Parathyroid adenoma (tissue), 2 donors: ENCODE data around the gene GPRIN3.

Experiments used
- H2AFZ ChIP-seq: fragments of 300-600 bp; sonication (generic); one replicate; pipeline ENCODE4 v1.7.0; 2017; ENCODE audit warnings: antibody characterized with exemption, mild to moderate bottlenecking
- H3K27ac ChIP-seq: fragments of 300-600 bp; sonication (generic); one replicate; pipeline ENCODE4 v1.7.0; 2017
- H3K27me3 ChIP-seq: fragments of 300-600 bp; sonication (generic); one replicate; pipeline ENCODE4 v1.7.0; 2017; ENCODE audit warnings: low read length; ENCODE audit not compliant: control insufficient read depth, insufficient read depth
- H3K36me3 ChIP-seq: fragments of 300-600 bp; sonication (generic); one replicate; pipeline ENCODE4 v1.7.0; 2017; ENCODE audit warnings: low read length; ENCODE audit not compliant: control insufficient read depth, insufficient read depth
- H3K4me1 ChIP-seq: fragments of 300-600 bp; sonication (generic); one replicate; pipeline ENCODE4 v1.7.0; 2017; ENCODE audit warnings: control low read depth
- H3K4me2 ChIP-seq: fragments of 300-600 bp; sonication (generic); one replicate; pipeline ENCODE4 v1.7.0; 2017; ENCODE audit warnings: low read length
- H3K4me3 ChIP-seq: fragments of 300-600 bp; sonication (generic); one replicate; pipeline ENCODE4 v1.7.0; 2017; ENCODE audit warnings: low read depth, low read length
- H3K79me2 ChIP-seq: fragments of 300-600 bp; sonication (generic); one replicate; pipeline ENCODE4 v1.7.0; 2017; ENCODE audit warnings: control low read depth
- H3K9ac ChIP-seq: fragments of 300-600 bp; sonication (generic); one replicate; pipeline ENCODE4 v1.7.0; 2017; ENCODE audit warnings: mild to moderate bottlenecking
- H3K9me3 ChIP-seq: fragments of 300-600 bp; sonication (generic); one replicate; pipeline ENCODE4 v1.7.0; 2017; ENCODE audit warnings: low read length; ENCODE audit not compliant: control insufficient read depth
- CTCF ChIP-seq: fragments of 300-600 bp; sonication (generic); IDR thresholded peaks from one replicate; pipeline ENCODE4 v1.7.0; 2017; ENCODE audit warnings: antibody characterized with exemption, mild to moderate bottlenecking
- donor health status: primary hyperparathyroidism.

Gene GPRIN3

DNA sequence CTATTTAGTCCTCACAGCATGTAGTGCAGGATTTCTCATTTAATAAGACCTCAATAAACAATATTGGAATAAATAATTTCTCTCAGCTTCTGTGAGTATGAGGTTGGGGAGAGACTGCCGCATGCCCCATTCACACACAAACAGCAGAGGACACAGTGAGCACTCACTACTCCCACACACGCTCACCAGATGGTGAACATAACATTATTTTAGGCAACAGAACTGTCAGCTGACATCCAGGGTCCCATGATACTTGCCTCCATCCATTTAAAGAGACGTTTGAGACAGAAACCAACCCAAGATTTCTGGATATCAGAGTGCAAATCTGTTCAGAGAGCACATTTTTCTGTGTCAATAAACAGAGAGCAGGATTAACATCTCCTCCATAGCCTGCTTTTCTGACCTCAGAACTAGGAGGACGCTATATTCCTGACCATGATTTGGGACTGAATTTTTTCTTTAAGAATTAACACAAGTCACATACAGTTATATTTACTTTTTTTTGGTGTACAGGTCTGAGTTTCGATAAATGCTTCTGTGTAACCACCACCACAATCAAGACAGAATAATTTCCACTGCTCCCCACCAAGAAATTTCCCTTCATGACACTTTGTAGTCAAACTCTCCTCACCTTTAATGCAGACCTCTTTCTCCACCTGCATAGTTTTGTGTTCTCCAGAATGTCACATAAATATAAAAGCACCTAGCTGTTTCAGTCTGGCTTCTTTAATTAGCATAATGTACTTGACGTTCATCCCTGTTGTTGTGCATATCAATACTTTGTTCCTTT, 16.7 kb downstream of the GPRIN3 start:
- Histone ChIP-seq H3K4me3 (no peak overlapping the region), H3K27ac (no peak overlapping the region), H3K4me1 (no peaks in the 10 kb centered on the region), H3K9me3 (no peaks in the 10 kb centered on the region), H2AFZ (no peak overlapping the region), H3K79me2 (no peaks in the 10 kb centered on the region), H3K9ac (no peak overlapping the region), H3K4me2 (no peak overlapping the region), H3K27me3 (no peaks in the 10 kb centered on the region), H3K36me3 (no peaks in the 10 kb centered on the region)
- TF ChIP-seq CTCF: no peak

DNA sequence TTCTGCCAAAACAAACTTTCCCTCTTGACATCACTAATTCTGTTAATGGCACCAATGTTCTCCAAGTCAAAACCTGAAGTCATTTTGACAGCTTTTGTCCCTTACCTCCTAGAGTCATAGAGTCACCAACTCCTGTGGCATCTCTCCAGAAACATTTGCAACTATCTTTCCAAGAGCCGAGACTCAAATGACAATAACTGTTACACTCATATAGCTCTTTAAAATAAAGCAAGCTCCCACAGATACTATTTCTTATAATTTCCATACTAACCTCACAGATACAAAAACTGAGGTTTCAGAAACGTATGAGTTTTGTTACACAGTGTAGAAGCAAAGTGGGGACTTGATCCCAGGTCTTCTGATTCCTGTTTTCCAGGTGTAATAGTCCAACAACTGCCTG, 18.3 kb downstream of the GPRIN3 start:
- Histone ChIP-seq H3K4me2 (no peak overlapping the region), H3K27me3 (no peaks in the 10 kb centered on the region), H3K4me3 (no peak overlapping the region), H2AFZ (no peak overlapping the region), H3K9ac (no peak overlapping the region), H3K9me3 (no peaks in the 10 kb centered on the region), H3K27ac (no peak overlapping the region), H3K36me3 (no peaks in the 10 kb centered on the region), H3K79me2 (no peaks in the 10 kb centered on the region), H3K4me1 (no peaks in the 10 kb centered on the region)
- no peak for TF ChIP-seq CTCF

GRCh38 chr4:89288430-89288829, 19.2 kb downstream of the GPRIN3 start:
- no peak for TF ChIP-seq CTCF
- Histone ChIP-seq H3K27ac (no peak overlapping the region), H3K27me3 (no peaks in the 10 kb centered on the region), H3K9ac (no peak overlapping the region), H3K4me2 (no peak overlapping the region), H3K4me3 (no peak overlapping the region), H3K36me3 (no peaks in the 10 kb centered on the region), H3K4me1 (no peaks in the 10 kb centered on the region), H3K79me2 (no peaks in the 10 kb centered on the region), H3K9me3 (no peaks in the 10 kb centered on the region), H2AFZ (no peak overlapping the region)

DNA sequence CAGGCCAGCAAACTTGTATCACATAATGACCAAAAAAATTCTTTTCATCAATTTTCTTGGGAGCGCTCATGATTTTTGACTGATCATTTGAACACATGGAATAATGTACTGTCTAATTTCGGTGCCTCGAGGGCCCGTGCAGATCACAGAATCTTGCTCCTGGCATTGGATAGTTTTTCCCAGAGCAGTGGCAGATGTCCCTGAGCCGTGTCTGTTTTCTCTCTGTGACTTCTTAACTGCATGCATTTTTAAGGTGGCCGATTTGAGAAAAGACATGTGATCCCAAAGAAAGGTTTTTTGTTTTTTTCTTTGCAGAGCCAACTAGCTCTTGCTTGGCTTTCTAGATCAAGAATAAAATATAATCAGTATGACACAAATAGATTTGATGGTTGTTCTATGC, 19.7 kb downstream of the GPRIN3 start:
- H3K9me3 ChIP-seq: no peaks in the 10 kb centered on the region
- no peak overlapping the region for H3K4me2 ChIP-seq
- no peaks in the 10 kb centered on the region for H3K36me3 ChIP-seq
- no peak overlapping the region for H3K27ac ChIP-seq
- TF ChIP-seq CTCF: no peak
- H3K4me3 ChIP-seq: no peak overlapping the region
- no peak overlapping the region for H2AFZ ChIP-seq
- no peaks in the 10 kb centered on the region for H3K79me2 ChIP-seq
- no peak overlapping the region for H3K9ac ChIP-seq
- H3K27me3 ChIP-seq: no peaks in the 10 kb centered on the region
- H3K4me1 ChIP-seq: no peaks in the 10 kb centered on the region

DNA sequence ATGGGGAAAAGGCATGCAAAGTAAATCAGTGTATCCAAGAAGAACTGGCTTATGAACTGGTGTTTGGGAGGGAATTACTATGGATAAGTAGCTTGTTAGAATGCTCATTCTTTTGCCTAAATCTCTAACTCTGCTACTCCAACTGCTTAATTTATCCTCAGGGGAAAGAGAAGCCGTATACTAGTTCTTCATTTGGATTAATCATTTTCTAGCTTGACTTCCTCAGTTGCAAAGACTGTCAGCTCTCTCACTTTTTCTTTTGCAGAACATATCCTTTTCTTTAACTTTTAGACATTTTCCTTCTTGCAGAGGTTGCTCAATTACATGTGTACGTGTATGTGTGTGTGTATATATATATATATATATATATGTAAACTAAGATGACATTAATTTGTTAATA, 21.9 kb downstream of the GPRIN3 start:
- no peaks in the 10 kb centered on the region for H3K36me3 ChIP-seq

More for the DNA sequence above, 21.9 kb downstream of the GPRIN3 start:
- H3K27ac ChIP-seq: no peak overlapping the region
- H3K4me2 ChIP-seq: no peak overlapping the region
- H3K79me2 ChIP-seq: no peaks in the 10 kb centered on the region
- no peak overlapping the region for H2AFZ ChIP-seq
- TF ChIP-seq CTCF: no peak
- no peaks in the 10 kb centered on the region for H3K9me3 ChIP-seq
- no peaks in the 10 kb centered on the region for H3K4me1 ChIP-seq
- no peak overlapping the region for H3K4me3 ChIP-seq
- H3K27me3 ChIP-seq: no peaks in the 10 kb centered on the region
- H3K9ac ChIP-seq: no peak overlapping the region
